Mesothelial cell of epicardium (in vitro differentiated cells): ENCODE data around the gene DENND5A. TPM values are rescaled to one million over a fixed set of nuclear protein-coding genes. Genes with fewer than 3 reads are reported as not detected.
A peak's percentile ranks its signal among the peaks of the same experiment; 100 is the strongest.

Experiments
- DNase-seq, 2 experiments: peaks; one replicate each; pipeline ENCODE4 v3.0.0; 2021; ENCODE audit warnings: low spot score in 2 of 2; ENCODE audit not compliant: unreplicated experiment in 2 of 2
- H3K27ac Mint-ChIP-seq: 2 replicates; pipeline ENCODE4 v1.8.0; 2021; ENCODE audit warnings: mixed read lengths
- H3K27me3 Mint-ChIP-seq: 2 replicates; pipeline ENCODE4 v1.8.0; 2021; ENCODE audit warnings: low read depth, mixed read lengths
- H3K36me3 Mint-ChIP-seq: 2 replicates; pipeline ENCODE4 v1.8.0; 2021; ENCODE audit warnings: mixed read lengths
- H3K4me1 Mint-ChIP-seq: 2 replicates; pipeline ENCODE4 v1.8.0; 2021; ENCODE audit warnings: mixed read lengths
- H3K4me3 Mint-ChIP-seq: 2 replicates; pipeline ENCODE4 v1.8.0; 2021; ENCODE audit warnings: mild to moderate bottlenecking, moderate library complexity, mixed read lengths
- H3K9me3 Mint-ChIP-seq: 2 replicates; pipeline ENCODE4 v1.8.0; 2021; ENCODE audit warnings: mixed read lengths
- total RNA-seq: library from RNA; stranded (reverse); gene quantifications from 3 replicates; pipeline ENCODE4 v1.2.1, GENCODE V29; 2021
- TF ChIP-seq, protein P1 (sequence below): fragments of 200-600 bp; sonication (generic); IDR thresholded peaks from one replicate; pipeline ENCODE4 v1.5.0; 2021; ENCODE audit warnings: antibody characterized with exemption; ENCODE audit not compliant: unreplicated experiment

The DENND5A gene
- total RNA-seq, 1 donor from 2014 or later = 85.5 TPM

DNA sequence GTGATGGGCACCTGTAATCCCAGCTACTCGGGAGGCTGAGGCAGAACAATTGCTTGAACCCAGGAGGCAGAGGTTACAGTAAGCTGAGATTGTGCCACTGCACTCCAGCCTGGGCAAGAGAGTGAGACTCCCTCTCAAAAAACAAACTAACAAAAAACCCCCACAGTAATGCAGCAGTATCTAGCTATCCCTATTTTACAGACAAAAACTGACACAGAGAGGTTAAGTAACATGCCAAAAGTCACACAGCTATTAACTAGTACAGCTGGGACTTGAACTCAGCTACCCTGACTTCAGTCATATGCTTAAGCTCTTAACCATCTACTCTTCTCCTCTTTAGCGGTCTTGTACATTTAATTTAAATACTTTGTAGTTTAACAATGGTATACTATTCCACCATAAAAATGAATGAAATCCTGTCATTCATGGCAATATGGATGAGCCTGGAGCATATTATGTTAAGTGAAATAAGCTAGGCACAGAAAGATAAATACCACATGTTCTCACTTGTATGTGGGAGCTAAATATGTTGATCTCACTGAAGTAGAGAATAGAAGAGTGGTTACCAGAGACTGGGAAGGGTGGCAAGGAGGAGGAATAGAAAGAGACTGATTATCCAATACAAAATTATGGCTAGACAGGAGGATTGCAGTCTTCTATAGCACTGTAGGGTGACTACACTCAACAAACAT lies 82.8 kb downstream of the DENND5A start:
- TF ChIP-seq, protein P1, sequence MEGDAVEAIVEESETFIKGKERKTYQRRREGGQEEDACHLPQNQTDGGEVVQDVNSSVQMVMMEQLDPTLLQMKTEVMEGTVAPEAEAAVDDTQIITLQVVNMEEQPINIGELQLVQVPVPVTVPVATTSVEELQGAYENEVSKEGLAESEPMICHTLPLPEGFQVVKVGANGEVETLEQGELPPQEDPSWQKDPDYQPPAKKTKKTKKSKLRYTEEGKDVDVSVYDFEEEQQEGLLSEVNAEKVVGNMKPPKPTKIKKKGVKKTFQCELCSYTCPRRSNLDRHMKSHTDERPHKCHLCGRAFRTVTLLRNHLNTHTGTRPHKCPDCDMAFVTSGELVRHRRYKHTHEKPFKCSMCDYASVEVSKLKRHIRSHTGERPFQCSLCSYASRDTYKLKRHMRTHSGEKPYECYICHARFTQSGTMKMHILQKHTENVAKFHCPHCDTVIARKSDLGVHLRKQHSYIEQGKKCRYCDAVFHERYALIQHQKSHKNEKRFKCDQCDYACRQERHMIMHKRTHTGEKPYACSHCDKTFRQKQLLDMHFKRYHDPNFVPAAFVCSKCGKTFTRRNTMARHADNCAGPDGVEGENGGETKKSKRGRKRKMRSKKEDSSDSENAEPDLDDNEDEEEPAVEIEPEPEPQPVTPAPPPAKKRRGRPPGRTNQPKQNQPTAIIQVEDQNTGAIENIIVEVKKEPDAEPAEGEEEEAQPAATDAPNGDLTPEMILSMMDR = no peak
- H3K27ac Mint-ChIP-seq = no peak overlapping the region
- no peaks in the 10 kb centered on the region for H3K9me3 Mint-ChIP-seq
- H3K4me1 Mint-ChIP-seq = no peaks in the 10 kb centered on the region
- peaks cover 36% of the 10 kb centered on the region for H3K36me3 Mint-ChIP-seq
- H3K4me3 Mint-ChIP-seq = no peak overlapping the region
- no peak for DNase-seq
- H3K27me3 Mint-ChIP-seq = no peaks in the 10 kb centered on the region

DNA sequence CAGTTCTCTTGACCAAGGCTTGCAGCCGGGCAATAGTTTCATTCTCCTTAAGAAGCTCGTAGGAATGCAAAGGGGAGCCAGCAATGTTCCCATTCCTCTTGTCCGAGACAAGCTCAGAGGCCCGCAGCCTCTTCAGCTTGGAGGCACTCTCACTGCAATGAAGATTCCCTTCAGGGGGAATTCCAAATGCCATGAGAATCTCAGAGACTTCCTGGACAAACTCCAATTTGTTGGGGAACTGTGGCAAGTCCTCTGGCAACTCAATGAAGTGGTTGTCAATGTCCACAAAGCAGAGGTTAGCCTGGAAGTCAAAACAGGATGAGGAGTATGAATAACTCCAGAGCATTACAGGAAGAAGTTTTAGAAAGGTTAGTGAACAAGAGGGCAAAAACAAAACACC lies 84.4 kb downstream of the DENND5A start:
- Mint-ChIP-seq H3K27ac (peak overlapping the region; percentile 73), H3K27me3 (no peaks in the 10 kb centered on the region), H3K4me3 (no peak overlapping the region), H3K4me1 (no peaks in the 10 kb centered on the region), H3K36me3 (peaks cover 47% of the 10 kb centered on the region), H3K9me3 (no peaks in the 10 kb centered on the region)
- no peak for DNase-seq
- TF ChIP-seq, protein P1 = no peak

DNA sequence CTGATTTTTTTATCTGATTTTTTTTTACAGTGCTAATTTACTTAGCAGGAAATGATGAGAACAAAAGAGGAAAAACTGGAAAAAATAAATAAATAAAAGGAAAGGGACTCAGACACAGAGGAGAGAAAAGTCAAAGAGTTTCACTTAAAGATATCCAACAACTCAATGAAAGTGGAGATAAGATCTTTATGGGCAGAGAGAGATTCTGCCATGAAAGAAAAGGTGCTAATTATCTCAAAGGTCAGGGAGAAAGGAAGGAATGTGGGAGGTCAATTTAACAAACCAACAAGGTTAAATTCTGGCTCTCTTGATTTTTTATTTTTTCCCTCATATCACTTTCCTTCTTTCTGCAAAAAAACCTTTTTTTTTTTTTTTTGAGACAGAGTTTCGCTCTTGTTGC lies 86.0 kb downstream of the DENND5A start:
- TF ChIP-seq, protein P1 = no peak
- H3K9me3 Mint-ChIP-seq = no peaks in the 10 kb centered on the region
- no peaks in the 10 kb centered on the region for H3K4me1 Mint-ChIP-seq
- no peak for DNase-seq
- peaks cover 43% of the 10 kb centered on the region for H3K36me3 Mint-ChIP-seq
- H3K27me3 Mint-ChIP-seq = no peaks in the 10 kb centered on the region
- no peak overlapping the region for H3K4me3 Mint-ChIP-seq
- H3K27ac Mint-ChIP-seq = no peak overlapping the region

DNA sequence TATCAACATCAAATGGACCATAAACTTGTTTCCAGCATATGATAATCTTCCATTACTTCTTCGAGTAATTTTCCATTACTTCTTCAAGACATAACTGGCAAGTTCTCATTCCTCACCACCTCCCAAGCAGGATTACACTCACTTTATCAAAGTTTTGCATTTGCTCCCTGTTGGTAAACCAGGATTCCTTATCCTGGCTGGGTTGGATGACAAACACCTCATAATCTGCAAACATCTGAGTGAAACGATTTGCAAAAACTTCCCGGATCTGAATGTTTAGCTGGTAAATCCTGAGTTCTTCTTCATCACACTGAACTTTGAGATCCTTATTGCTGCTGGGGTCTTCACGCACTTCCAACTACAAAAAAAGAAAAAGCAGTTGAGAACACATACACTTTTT lies 86.4 kb downstream of the DENND5A start:
- H3K36me3 Mint-ChIP-seq = peaks cover 43% of the 10 kb centered on the region
- H3K4me3 Mint-ChIP-seq = no peak overlapping the region
- H3K27ac Mint-ChIP-seq = no peak overlapping the region
- H3K9me3 Mint-ChIP-seq = no peaks in the 10 kb centered on the region
- H3K27me3 Mint-ChIP-seq = no peaks in the 10 kb centered on the region
- DNase-seq = no peak
- TF ChIP-seq, protein P1 = no peak
- H3K4me1 Mint-ChIP-seq = no peaks in the 10 kb centered on the region

DNA sequence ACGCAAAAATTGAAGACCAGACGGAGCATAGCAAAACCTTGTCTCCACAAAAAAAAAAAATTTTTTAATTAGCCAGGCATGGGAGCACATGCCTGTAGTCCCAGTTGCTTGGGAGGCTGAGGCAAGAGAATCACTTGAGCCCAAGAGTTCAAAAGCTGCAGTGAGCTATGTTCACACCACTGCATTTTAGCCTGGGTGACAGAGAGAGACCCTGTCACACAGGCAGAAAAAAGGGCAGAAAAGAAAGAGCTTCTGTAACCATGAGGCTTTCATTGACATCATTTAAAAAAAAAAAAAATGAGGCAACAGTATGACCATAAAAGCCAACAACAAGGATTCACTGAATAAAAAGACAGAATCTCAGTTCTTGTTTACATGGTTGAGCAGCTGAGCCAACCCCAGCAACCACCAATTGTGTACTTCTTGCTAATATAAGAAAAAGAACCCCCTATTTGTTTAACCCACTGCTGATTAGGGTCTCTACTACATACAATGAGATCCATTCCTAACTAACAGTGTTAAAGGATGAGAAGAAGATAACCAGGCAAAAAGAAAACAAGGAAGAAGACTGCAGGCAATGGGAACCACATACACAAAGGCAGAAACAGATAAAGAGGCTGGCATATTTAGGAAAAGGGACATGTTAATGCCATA lies 87.6 kb downstream of the DENND5A start:
- H3K27me3 Mint-ChIP-seq = no peaks in the 10 kb centered on the region
- H3K4me1 Mint-ChIP-seq = no peaks in the 10 kb centered on the region
- H3K27ac Mint-ChIP-seq = no peak overlapping the region
- no peaks in the 10 kb centered on the region for H3K9me3 Mint-ChIP-seq
- DNase-seq = no peak
- H3K36me3 Mint-ChIP-seq = peaks cover 47% of the 10 kb centered on the region
- H3K4me3 Mint-ChIP-seq = no peak overlapping the region
- TF ChIP-seq, protein P1 = no peak
